ENCODE data around the gene COG5. TPM values are rescaled to one million over a fixed set of nuclear protein-coding genes. Genes with fewer than 3 reads are reported as not detected.

COG5 gene
- total and polyA plus RNA-seq, 8 donors = 4.1 to 34.7 (median 26.5) TPM

- Histone ChIP-seq H3K4me1 (no peaks in the 10 kb centered on the region), H3K9me3 (no peaks in the 10 kb centered on the region), H3K27ac (no peak overlapping the region), H3K4me3 (no peak overlapping the region), H3K27me3 (no peaks in the 10 kb centered on the region), H3K36me3 (no peaks in the 10 kb centered on the region)
- DNase-seq (no peak), FAIRE-seq (no peak), ATAC-seq (no peak)
- no peak for TF ChIP-seq CTCF (IDR thresholded peaks at IDR 0.05)
- intact Hi-C loops (cut with DNase I) = no loop called here
- 92% methylated on average over 4 of the region's 4 CpGs for WGBS, 2 donors
These were observed 64.0 kb downstream of the COG5 start for GRCh38 chr7:107499731-107500130.

- FAIRE-seq = no peak
- Histone ChIP-seq H3K36me3 (no peaks in the 10 kb centered on the region), H3K4me1 (no peaks in the 10 kb centered on the region), H3K9me3 (no peaks in the 10 kb centered on the region), H3K27ac (no peak overlapping the region), H3K27me3 (no peaks in the 10 kb centered on the region), H3K4me3 (no peak overlapping the region)
- TF ChIP-seq CTCF (IDR thresholded peaks at IDR 0.05) = no peak
- ATAC-seq = no peak
- DNase-seq = no peak
- intact Hi-C loops (cut with DNase I) = no loop called here
These were observed 68.2 kb downstream of the COG5 start for GRCh38 chr7:107495516-107495915.

DNA sequence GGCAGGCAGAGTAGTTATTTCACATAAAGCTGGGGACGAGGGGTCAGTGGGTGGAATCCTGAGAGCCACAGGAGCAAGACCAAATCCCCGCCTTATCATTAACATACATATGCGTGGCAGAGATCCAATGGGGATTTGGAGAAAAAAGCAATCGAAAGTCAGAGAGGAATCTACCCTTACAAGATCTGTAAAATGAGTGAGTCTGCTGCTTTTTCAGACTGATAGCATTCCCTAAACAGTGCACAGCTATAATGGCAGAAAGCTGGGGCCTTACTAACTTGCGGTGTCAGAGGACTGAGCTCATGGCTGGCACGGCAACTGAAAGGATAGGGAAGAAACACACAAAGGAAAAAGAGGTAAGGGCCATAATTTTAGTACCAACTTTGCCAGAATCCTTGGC is 68.8 kb downstream of the COG5 start:
- no peaks in the 10 kb centered on the region for H3K36me3 ChIP-seq
- no peak for ATAC-seq
- intact Hi-C loops (cut with DNase I) = no loop called here
- 95 to 97% methylated on average over 6 of the region's 6 CpGs for WGBS, 2 donors
- H3K9me3 ChIP-seq = no peaks in the 10 kb centered on the region
- TF ChIP-seq CTCF (IDR thresholded peaks at IDR 0.05) = no peak
- H3K4me3 ChIP-seq = no peak overlapping the region
- no peaks in the 10 kb centered on the region for H3K27me3 ChIP-seq
- no peak for DNase-seq
- no peak for FAIRE-seq
- no peak overlapping the region for H3K27ac ChIP-seq
- no peaks in the 10 kb centered on the region for H3K4me1 ChIP-seq

- H3K9me3 ChIP-seq = no peaks in the 10 kb centered on the region
- H3K27ac ChIP-seq = no peak overlapping the region
- TF ChIP-seq CTCF (IDR thresholded peaks at IDR 0.05) = no peak
- FAIRE-seq (no peak), DNase-seq (no peak), ATAC-seq (no peak)
- intact Hi-C loops (cut with DNase I) = no loop called here
- H3K27me3 ChIP-seq = no peaks in the 10 kb centered on the region
- no peaks in the 10 kb centered on the region for H3K4me1 ChIP-seq
- no peaks in the 10 kb centered on the region for H3K36me3 ChIP-seq
- 80 to 83% methylated on average over 3 of the region's 3 CpGs for WGBS, 2 donors
- no peak overlapping the region for H3K4me3 ChIP-seq
These were observed 69.4 kb downstream of the COG5 start for GRCh38 chr7:107494315-107494751.

DNA sequence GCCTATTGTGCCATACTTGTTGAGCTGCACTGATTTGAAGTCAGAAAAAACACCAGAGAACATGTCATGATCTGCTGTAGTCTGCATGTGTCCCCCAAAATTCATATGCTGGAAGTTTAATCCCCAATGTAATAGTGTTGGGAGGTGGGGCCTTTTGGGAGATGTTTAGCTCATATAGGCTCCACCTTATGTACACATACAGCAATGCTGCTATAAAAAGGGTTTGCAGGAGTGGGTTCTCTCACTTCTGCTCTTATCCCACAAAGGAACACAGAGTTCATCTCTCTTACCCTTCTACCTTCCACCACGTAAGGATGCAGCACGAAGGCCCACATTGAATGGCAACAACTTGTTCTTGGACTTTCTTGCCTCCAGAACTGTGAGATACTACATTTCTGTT is 70.8 kb downstream of the COG5 start:
- no peak overlapping the region for H3K27ac ChIP-seq
- 96 to 98% methylated on average over 2 of the region's 2 CpGs for WGBS, 2 donors
- H3K36me3 ChIP-seq = no peaks in the 10 kb centered on the region
- H3K9me3 ChIP-seq = no peaks in the 10 kb centered on the region
- DNase-seq (no peak), ATAC-seq (no peak), FAIRE-seq (no peak)
- intact Hi-C loops (cut with DNase I) = no loop called here
- H3K4me3 ChIP-seq = no peak overlapping the region
- TF ChIP-seq CTCF (IDR thresholded peaks at IDR 0.05) = no peak
- no peaks in the 10 kb centered on the region for H3K27me3 ChIP-seq
- H3K4me1 ChIP-seq = no peaks in the 10 kb centered on the region
